GM12878 (cell line): ENCODE data around the gene GNAQ. TPM values are rescaled to one million over a fixed set of nuclear protein-coding genes. Genes with fewer than 3 reads are reported as not detected.

Experiments used
- ATAC-seq: fragments of 200-7000 bp; cut with Tn5 transposase; 3 replicates; pipeline ENCODE4 v1.9.1; 2020; ENCODE audit warnings: mild to moderate bottlenecking, moderate library complexity
- BruUV-seq: library from RNA; stranded (reverse); fragments of 400-500 nt; replicated peaks from 2 replicates; lab custom pipeline; 2021; lab: Mats Ljungman, UMichigan
- CTCF ChIA-PET: fragments of 300-600 bp; sonication (Branson Sonifier 250); formaldehyde crosslinking; extraction: SDS; loops from one replicate; lab custom pipeline; 2021; ENCODE audit warnings: inconsistent platforms; lab: Yijun Ruan, JAX
- POLR2A ChIA-PET: fragments of 350-600 bp; formaldehyde crosslinking; extraction: SDS; loops from one replicate; lab custom pipeline; 2021; ENCODE audit warnings: inconsistent platforms; lab: Charles Lee
- RAD21 ChIA-PET: fragments of 300-600 bp; sonication (Branson Sonifier 250); formaldehyde crosslinking; loops from one replicate; lab custom pipeline; 2023; ENCODE audit warnings: antibody characterized with exemption; ENCODE audit not compliant: unreplicated experiment; lab: Charles Lee
- SMC1A ChIA-PET: fragments of 300-600 bp; sonication (Branson Sonifier 250); formaldehyde crosslinking; loops from one replicate; lab custom pipeline; 2023; ENCODE audit not compliant: unreplicated experiment, uncharacterized antibody; lab: Charles Lee
- DNase-seq: peaks from one replicate; pipeline ENCODE4 v3.0.0-alpha.2; 2011; ENCODE audit warnings: low read depth, low spot score
- FAIRE-seq: peaks from 3 replicates; lab custom pipeline; 2011; peaks lifted over from hg19 to GRCh38; lab: Jason Lieb, UNC
- H2AFZ ChIP-seq: 2 replicates; pipeline ENCODE4 v1.6.0; 2011; ENCODE audit warnings: low read depth, low read length, control low read depth; ENCODE audit not compliant: control insufficient read depth
- H3K27ac ChIP-seq: 2 replicates; pipeline ENCODE4 v1.5.1; 2011; ENCODE audit warnings: control low read depth; ENCODE audit not compliant: control insufficient read depth, insufficient read depth
- H3K27me3 ChIP-seq, 2 experiments: replicated peaks in 1 of 2; 2 replicates each; pipeline versions ENCODE4 v1.6.0 to v1.6.1; 2011; ENCODE audit warnings: low read length in 1 of 2; ENCODE audit not compliant: control insufficient read depth in 2 of 2, insufficient read depth in 2 of 2
- H3K36me3 ChIP-seq, 2 experiments: 2 replicates each; pipeline ENCODE4 v1.5.1; 2011; ENCODE audit warnings: low read length in 1 of 2; ENCODE audit not compliant: control insufficient read depth in 2 of 2, insufficient read depth in 2 of 2
- H3K4me1 ChIP-seq: 2 replicates; pipeline ENCODE4 v1.6.1; 2011; ENCODE audit warnings: mild to moderate bottlenecking, low read length, moderate library complexity, mixed read lengths; ENCODE audit not compliant: control insufficient read depth, insufficient read depth
- H3K4me2 ChIP-seq: 2 replicates; pipeline ENCODE4 v1.6.0; 2011; ENCODE audit warnings: control low read depth; ENCODE audit not compliant: control insufficient read depth, insufficient read depth
- H3K4me3 ChIP-seq: fragments of 200-600 bp; sonication (generic); 2 replicates; pipeline ENCODE4 v1.5.1; 2016
- H3K79me2 ChIP-seq: 2 replicates; pipeline ENCODE4 v1.6.0; 2011; ENCODE audit warnings: low read length; ENCODE audit not compliant: control insufficient read depth, insufficient read depth
- H3K9ac ChIP-seq: 2 replicates; pipeline ENCODE4 v1.8.0; 2011; ENCODE audit warnings: low read length, control low read depth, mixed read lengths; ENCODE audit not compliant: control insufficient read depth, insufficient read depth
- H3K9me3 ChIP-seq: replicated peaks from 3 replicates; pipeline ENCODE4 v1.5.1; 2011; ENCODE audit warnings: mild to moderate bottlenecking, low read length; ENCODE audit not compliant: control insufficient read depth, insufficient read depth
- H4K20me1 ChIP-seq: 2 replicates; pipeline ENCODE4 v1.6.0; 2011; ENCODE audit not compliant: control insufficient read depth, insufficient read depth
- CHD4 ChIP-seq: fragments of 200-600 bp; sonication (generic); IDR thresholded peaks from 2 replicates; pipeline ENCODE4 v1.6.1; 2016; ENCODE audit warnings: mild to moderate bottlenecking
- E2F4 ChIP-seq: IDR thresholded peaks from 2 replicates; pipeline ENCODE4 v1.6.1; 2012; ENCODE audit warnings: low read depth, low read length, improper control_type of control experiment
- IKZF1 ChIP-seq: fragments of 450-650 bp; conservative IDR thresholded peaks from 2 replicates; pipeline ENCODE4 v1.6.1; 2017; ENCODE audit warnings: antibody characterized with exemption, mild to moderate bottlenecking
- JUND ChIP-seq: IDR thresholded peaks from 2 replicates; pipeline ENCODE4 v1.6.1; 2012; ENCODE audit warnings: low read depth, mild to moderate bottlenecking, low read length, improper control_type of control experiment, moderate library complexity
- WGBS: methylation state at CpG from one replicate; pipeline ENCODE4 v1.1.6; 2016; ENCODE audit warnings: low lambda C conversion rate; ENCODE audit not compliant: insufficient replicate concordance, insufficient coverage; ENCODE audit errors: missing lambda C conversion rate; 5-methylcytosine and 5-hydroxymethylcytosine counted together
- in situ Hi-C: fragments of 300-500 bp; cut with MboI; formaldehyde crosslinking; loops from 9 replicates; pipeline ENCODE4 v1.14.3; 2018; ENCODE audit warnings: mixed read lengths
- intact Hi-C: fragments of 100-400 bp; cut with micrococcal nuclease; formaldehyde crosslinking; loops from one replicate; pipeline ENCODE4 v1.14.2; 2022; ENCODE audit not compliant: unreplicated experiment
- polyA plus RNA-seq, 11 experiments: library from polyadenylated mRNA; depleted of rRNA in 4 of 11; unstranded in 6 of 11; stranded (reverse) in 5 of 11; fragments of >200 nt; fragmentation: Nextera tagmentation in 4 of 11; fragmentation: Illumina TruSeq in 1 of 11; extraction: Ambion mirVana in 4 of 11; extraction: Trizol in 1 of 11; gene quantifications; 1 replicate in 1 of 11; 2 replicates in 10 of 11; pipeline versions ENCODE4 v1.2.1 to v1.2.3, GENCODE V29; 2011 to 2016; ENCODE audit warnings: inconsistent platforms in 2 of 11, missing spikeins in 2 of 11, low read depth in 1 of 11
- total RNA-seq, 4 experiments: library from RNA; depleted of rRNA in 3 of 4; stranded (reverse); fragments of >200 nt in 3 of 4; fragmentation: Illumina TruSeq in 1 of 4; extraction: Trizol in 1 of 4; gene quantifications; 2 replicates each; pipeline versions ENCODE4 v1.2.1 to v1.2.3, GENCODE V29; 2013 to 2021

GNAQ gene
- total and polyA plus RNA-seq, 10 of the 15 experiments (the other 5 are each of a cell fraction or from before 2014, with no cell fraction given) = 0.15 to 47.2 (median 0.49) TPM

GRCh38 chr9:77949751-77950436 is 81.7 kb downstream of the GNAQ start:
- no peak for DNase-seq
- 20% methylated on average over 5 of the region's 5 CpGs for WGBS
- FAIRE-seq = no peak
- ChIA-PET POLR2A (interaction anchor here (0.7 to 1.7 kb wide), 4 partner anchors 10 to 40 kb away, joined by 3 to 4 read pairs (median 4); no protein-coding TSS in a partner anchor), RAD21 (interaction anchor here (0.6 to 2.8 kb wide), 16 partner anchors 8 to 1511 kb away, joined by 3 to 15 read pairs (median 3); no protein-coding TSS in a partner anchor), CTCF (interaction anchor here (0.7 to 1.4 kb wide), 4 partner anchors 10 to 86 kb away, joined by 3 to 7 read pairs (median 4); no protein-coding TSS in a partner anchor), SMC1A (interaction anchor here (0.8 to 4.4 kb wide), 25 partner anchors 9 to 109 kb away, joined by 3 to 19 read pairs (median 4); no protein-coding TSS in a partner anchor)
- no peaks in the 10 kb centered on the region for H3K4me1 ChIP-seq
- no peak for TF ChIP-seq CHD4
- 0 out of 2 replicates have a peak, but pooled peaks have one; percentile 37 for TF ChIP-seq IKZF1
- no peak for TF ChIP-seq E2F4
- no peak for TF ChIP-seq JUND
- no peak overlapping the region for H3K4me3 ChIP-seq
- H3K27ac ChIP-seq = no peak overlapping the region
- H3K79me2 ChIP-seq = no peaks in the 10 kb centered on the region
- H3K9me3 ChIP-seq = no peaks in the 10 kb centered on the region
- ATAC-seq = no peak
- H3K36me3 ChIP-seq = no peaks in the 10 kb centered on the region
- no peak overlapping the region for H2AFZ ChIP-seq
- BruUV-seq = no TSS peak
- in situ Hi-C loops = no loop called here
- no peak overlapping the region for H3K9ac ChIP-seq
- no peak overlapping the region for H3K4me2 ChIP-seq
- intact Hi-C loops = no loop called here
- no peaks in the 10 kb centered on the region for H3K27me3 ChIP-seq
- no peaks in the 10 kb centered on the region for H4K20me1 ChIP-seq
